RKO (cell line): ENCODE measurements around the gene SUSD3.

ENCODE experiments used
- DNase-seq: peaks from one replicate; pipeline ENCODE4 v3.0.0-alpha.2; 2016; ENCODE audit warnings: low spot score

Gene SUSD3

DNA sequence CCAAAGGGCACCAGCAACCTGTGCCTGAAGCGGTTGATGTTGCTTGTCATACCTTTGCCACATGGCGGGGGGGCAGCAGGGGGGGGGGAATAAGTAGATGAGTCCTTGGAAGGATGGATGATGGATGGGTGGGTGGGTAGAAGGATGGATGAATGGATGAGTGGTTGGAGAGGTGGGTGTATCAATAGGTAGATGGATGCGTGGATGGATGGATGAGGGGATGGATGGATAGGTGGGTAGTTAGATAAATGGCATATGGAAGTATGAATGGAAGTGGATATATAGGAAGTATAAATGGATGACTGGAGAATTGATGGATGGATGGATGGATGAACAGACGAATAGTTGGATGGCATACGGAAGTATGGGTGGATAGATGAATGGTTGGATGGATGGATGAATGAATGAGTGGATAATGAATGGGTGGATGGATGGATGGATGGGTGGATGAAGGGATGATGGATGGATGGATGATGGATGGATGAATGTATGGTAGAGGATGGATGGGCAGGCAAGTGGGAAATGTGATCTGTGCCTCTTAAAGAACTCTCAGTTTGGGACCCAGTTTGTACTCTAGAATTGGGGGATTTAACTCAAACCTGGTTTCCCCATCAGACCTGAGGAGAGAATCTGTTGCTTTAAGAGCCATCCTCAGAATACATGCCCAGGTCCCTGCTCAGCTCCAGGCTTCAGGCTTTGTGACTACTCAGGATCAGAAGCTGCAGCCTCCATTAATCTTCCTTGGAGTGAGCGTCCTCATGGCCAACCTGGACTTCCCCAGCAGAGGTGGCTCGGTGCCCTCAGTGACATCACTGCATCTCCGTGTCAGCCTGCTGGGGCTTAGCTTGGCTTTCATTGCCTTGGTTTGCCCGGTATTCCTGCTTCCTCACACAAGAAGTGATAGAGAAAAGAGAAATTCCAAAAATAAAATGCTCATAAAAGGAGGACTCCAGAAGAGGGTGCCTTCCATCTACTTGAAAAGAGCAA, 27.6 kb upstream of the SUSD3 start:
- no peak for DNase-seq

DNA sequence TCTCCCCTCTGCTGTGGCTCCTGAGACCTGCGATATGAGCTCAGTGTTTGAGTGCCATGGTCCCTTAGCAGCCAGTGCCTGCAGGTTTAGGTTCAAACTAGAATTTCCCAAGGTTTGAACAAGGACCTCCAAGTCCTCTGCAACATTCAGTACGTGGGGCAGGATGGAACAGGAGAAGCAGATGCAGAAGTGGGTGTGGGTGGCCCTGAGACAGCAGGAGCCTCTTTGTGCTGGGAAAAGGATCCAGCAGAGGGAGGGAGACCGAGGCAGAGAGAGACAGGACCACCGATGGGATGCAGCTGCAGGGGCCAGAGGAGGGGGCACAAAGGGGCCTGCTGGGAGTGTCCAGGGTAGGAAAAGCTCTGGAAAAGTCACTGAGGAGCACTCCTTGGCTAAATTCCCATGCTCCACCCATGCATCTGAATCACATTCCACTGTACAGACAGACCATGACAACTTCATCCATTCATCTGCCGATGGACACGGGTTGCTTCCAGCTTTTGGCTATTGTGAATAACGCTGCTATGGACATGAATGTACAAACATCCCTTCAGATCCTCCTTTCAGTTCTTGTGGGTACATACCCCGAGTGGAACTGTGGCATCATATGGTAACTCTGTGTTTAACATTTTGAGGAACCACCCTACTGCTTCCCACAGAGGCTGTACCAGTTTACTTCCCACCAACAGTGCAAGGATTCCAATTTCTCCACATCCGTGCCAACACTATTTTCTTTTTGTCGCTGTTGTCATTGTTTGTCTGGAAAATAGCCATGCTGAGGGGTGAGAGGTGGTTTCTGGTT, 26.7 kb upstream of the SUSD3 start:
- DNase-seq: no peak

DNA sequence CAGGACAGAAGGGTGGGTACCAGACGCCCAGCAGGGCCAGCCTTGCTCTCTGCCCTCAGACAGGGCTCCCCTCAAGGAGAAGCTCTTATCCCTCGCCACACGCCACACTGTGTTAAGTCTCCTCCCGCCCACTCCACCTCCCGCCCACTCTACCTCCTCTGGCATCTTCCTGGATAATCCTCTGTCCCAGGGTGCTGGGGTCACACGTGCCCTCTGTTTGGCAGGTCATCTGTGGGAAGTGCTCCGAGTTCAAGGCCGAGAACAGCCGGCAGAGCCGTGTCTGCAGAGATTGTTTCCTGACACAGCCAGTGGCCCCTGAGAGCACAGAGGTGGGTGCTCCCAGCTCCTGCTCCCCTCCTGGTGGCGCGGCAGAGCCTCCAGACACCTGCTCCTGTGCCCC, 26.0 kb upstream of the SUSD3 start:
- no peak for DNase-seq

DNA sequence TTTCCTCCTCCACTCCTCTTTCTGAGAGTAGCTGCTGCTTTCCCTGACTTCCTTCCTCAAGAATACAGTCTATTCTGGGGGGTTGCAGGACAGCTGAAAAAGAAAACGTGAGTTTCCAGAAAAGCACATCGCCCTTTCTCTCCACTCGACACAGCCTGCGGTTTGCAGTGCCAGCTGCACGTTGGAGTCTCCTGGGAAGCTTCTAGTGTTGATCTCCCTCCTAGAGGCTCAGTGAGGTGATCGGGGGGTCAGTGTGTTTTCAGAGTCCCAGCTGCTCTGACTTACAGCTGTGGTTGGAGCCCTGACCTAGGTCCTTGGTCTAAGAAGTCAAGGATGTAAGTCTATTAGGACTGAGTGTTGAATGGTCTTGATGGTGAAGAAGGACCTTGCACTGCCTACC, 25.0 kb upstream of the SUSD3 start:
- DNase-seq: no peak

DNA sequence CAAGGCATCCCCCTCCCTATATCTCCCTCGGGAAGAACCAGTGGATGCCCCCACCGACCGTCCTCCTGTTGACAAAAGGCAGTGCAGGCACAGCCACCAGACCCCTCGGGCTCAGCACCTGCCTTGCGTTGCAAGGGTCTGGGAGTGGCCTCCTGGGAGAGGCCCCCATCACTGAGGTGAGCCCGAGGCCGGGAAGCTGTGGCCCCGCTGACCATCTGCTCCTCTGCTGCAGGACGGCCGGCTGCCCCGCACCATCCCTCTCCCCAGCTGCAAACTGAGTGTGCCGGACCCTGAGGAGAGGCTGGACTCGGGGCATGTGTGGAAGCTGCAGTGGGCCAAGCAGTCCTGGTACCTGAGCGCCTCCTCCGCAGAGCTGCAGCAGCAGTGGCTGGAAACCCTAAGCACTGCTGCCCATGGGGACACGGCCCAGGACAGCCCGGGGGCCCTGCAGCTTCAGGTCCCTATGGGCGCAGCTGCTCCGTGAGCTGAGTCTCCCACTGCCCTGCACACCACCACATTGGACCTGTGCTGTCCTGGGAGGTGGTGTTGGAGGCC, 23.3 kb upstream of the SUSD3 start:
- DNase-seq: no peak

DNA sequence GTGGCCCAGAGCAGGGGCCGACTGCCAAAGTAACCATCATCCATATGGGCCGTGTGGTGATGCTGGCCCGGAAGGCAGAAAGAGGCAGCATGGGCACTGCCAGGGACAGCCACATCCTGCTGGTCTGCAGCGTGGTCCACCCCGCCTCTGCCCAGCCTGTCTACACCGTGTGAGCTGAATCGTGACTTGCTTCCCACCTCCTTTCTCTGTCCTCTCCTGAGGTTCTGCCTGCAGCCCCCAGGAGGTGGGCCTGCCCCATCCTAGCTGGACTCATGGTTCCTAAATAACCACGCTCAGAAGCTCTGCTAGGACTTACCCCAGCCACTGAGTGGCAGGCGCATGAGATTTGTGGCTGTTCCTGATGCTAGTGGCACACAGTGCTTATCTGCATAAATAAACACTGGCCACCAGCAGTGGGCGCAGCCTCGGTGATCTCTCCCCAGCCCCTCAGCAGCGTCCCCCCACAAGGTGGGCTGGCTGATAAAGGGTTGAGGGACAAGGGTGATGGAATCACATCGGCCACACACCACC, 22.6 kb upstream of the SUSD3 start:
- peak; percentile 13 for DNase-seq

DNA sequence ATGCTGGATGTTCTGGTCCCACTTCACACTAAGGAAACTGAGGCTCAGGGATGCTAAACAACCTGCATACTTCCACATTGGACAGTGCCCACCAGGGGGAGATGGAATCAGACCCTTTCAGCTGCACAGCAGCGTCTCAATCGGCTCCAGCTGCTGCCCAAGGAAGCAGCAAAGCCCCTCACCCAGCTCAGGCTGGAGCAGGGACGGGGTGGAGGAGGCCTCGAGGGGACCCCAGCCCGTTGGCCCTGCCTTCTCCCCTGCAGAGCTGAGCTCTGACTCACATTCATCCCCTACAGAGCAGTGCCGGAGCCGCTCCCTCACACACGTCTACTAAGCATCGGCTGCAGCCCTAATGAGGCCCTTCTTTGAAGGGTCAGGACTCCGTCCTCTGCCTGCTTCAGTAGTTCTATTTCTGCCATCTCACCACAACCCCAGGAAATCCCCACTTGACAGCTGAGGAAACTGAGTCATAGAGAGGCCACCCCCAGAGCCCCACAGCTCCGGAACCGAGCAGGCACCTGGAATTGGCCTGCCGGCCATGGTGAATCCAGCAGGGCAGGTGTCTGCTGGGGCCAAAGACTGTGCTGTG, 21.5 kb upstream of the SUSD3 start:
- DNase-seq: no peak

DNA sequence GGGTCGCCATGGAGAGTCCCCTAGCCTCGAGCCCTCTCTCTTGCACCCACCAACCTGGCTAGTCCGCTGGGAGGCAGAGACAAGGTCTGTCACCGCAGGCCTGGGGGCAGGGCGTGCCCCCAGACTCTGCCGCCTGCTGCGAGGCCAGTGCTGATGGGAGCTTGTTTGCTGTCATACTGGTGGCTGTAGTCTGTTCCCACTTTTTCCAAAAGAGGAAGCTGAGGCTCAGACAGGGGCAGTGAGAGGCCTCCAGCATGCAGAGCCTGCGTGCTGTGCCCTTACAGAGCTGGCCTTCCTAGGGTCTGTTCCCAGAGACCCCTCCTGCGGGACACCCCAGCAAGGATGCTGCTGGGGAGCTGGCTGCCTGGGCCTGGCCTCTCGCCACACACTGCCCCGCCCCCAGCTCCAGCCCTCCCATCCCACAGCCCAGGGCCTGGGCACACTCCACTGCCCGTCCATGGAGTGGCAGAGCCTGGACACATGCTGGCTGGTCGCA, 21.0 kb upstream of the SUSD3 start:
- no peak for DNase-seq

DNA sequence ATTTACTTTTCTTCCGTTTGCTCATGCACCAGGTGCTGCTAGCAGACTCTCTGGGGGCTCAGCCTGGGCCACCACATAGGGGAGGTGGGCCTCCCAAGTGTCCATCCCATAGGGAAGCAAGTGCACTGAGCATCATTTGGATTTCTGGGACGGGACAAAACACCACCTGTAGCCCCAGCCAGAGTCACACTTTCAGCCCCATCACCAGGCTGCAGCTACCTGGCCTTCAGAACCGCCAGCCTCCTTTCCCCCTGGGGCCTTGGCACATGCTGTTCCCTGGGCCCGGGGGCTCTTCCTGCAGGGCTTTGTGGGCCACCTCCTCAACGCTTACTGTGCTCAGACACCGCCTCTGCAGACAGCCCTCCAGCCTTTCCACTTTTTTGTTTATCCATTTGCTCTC, 19.6 kb upstream of the SUSD3 start:
- DNase-seq: no peak

DNA sequence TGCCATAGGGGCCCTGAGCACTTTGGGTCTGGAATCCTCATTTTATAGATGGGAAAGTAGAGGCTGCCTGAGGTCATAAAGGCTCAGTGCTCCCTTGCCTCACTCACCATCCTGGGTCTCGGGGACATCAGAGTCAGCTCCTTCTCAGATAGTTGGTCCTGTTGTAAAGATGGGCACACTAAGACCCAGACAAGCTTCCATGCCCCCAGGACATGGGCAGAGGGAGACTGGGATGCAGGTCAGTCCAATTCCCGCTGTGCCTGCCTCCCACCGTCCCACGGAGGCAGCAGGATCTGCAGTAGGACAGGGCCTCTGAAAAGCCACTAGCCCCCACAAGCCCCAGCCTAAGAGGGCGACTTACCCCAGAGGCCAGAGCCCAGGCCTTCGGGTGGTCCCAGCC, 19.0 kb upstream of the SUSD3 start:
- no peak for DNase-seq

DNA sequence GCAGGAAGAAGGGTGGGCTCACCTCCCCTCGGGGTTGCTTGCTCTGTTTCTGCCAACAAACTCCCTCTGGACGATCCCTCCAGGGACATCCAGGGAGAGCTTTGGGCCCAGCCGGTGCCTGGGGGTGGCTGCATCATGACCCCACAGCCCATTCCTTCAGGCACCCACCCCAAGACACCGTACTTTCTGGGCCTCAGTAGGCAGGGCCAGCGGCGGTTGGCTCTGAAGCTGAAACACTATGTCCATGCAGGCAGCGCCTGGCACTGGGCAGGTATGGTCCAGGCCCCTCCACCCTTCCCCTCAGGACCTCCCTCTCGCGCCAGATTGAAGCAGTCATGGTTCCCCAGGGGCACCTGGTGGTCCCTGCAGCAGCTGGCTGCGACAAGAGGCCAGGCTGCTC, 18.5 kb upstream of the SUSD3 start:
- no peak for DNase-seq

DNA sequence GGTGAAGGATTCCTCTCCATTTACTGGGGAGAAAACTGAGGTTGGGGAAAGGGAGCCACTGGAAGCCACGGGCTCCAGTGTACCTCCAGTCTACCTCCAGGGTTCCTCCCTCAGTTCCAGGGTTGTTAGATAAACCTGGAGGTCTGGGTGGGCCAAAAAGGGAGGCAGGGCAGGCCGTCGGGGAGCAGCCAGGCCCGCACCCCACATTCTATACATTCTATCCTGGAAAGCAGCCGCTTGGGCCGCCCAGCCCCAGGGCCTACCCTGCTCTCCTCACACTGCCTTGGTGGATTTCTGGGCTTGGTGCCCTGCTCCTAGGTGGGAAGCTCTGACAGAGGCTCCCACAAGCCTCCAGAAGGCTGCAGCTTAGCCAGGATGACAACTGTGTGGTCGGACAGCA, 18.1 kb upstream of the SUSD3 start:
- DNase-seq: no peak

DNA sequence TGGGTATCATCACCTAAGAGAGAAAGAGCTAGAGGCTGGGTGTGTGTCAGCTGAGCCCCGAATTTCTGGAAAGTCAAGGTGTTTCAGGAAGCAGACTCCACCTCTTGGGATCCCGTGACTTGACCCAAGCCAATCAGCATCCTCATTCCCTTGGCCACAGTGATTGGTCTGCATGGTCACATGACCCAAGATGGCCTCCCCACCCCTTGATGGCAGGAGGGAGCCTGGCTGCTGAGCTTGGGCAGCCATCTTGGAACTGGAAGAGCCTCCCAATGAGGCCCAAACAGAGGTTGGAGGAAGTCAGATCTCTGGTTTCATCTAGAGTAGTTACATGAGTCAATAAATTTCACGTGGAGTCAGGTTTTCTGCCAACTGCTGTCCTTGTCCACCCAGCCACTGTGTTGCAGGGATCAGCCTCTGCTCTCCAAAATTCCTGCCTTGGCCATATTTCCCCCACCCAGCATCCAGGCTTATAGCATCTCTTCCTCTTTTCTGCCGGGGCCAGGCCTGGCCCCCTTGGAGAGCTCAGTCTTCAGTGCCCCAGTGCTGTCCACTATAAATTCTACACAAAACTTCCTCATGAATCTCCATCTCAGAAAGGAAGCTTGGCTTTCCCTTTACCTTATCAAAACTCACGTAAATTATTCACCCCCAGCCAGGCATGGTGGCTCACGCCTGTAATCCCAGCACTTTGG, 17.2 kb upstream of the SUSD3 start:
- no peak for DNase-seq

DNA sequence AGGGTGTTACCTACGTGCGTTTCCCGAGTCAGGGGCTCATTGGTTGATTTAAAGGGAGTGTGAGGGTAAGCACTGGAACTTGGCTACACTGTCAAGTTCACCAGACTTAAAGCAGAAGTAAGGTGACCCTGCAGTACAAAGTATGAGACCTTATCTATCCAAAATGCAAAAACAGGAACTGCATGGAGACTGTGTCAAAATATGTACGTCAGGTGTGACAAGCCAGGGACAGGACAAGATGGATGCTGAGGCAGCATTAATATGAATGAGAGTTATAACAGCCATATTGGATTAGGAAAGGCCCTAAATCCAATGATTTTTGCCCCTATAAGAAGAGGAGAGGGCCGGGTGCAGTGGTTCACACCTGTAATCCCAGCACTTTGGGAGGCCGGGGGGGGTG, 15.4 kb upstream of the SUSD3 start:
- no peak for DNase-seq

DNA sequence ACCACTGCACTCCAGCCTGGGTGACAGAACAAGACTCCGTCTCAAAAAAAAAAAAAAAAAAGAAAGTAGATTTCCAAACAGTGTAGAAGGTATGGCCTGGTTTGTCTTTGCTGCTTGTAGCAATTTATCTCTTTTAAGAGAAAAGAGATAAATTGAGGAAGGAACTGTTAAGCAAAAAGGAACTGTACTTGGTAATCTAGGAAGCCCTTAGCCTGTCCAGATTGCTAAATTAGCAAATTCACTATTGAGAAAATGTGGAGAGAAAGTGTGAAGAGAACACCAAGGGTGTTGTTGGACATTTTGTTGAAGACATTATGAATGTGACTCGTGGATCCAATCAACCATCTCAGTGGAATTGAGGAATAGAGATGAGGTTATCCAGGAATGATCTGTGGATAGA, 13.0 kb upstream of the SUSD3 start:
- no peak for DNase-seq

DNA sequence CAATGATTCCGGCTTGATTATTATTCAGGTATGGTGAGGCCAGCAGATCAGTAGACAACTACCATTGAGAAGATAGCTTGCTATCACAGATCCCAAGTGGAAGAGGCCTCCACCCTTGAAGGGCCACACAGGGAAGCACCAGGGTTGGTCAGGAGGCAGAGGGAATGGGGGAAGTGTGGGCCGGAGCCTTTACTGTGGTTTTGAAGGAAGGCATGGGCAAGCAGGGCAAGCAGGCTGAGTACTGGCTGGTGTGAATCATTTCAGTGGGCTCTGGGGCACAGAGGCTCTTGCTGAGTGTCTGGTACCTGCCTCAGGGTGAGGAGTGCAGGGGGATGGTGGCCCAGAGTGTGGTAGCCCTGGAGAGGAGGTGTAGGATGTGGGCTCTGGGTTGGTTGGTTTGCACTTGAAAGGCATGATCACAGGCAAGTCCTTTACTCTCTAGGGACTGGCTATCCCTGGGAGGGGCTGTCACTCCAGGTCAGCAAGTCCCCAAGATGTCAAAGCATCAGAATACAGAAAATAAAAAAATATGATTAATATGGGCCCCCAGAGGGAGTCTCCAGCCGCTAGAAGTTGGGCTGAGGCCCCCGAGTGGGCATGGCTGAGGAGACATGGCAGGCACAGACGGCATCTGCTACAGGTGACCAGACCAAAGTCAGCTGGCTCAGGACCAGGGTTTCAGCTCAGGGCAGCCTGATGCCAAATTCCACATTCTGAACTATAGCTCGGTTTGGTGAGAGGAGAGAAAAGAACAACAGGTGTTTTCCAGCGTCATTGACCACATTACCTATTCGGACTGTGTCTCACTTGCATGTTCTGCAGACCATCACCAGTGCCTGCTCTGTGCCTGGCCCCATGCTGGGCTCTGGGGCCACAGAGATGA, 9.7 kb upstream of the SUSD3 start:
- no peak for DNase-seq

DNA sequence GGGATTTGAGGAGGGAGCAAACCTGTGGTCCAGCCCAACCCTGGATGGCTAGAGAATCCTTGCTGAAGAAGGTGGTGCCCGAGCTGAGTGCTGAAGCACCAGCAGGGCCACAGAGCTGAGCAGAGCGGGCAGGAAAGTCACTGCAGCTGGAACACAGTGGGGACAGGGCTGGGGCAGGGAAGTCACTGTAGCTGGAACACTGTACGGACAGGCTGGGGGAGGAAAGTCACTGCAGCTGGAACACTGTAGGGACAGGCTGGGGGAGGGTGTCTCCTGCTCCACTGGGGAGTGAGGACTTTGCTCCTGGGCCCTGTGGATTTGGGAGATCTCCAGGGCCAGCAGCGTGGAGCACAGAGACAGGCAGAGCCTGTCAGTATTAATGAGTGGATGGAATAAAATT, 9.0 kb upstream of the SUSD3 start:
- DNase-seq: no peak

DNA sequence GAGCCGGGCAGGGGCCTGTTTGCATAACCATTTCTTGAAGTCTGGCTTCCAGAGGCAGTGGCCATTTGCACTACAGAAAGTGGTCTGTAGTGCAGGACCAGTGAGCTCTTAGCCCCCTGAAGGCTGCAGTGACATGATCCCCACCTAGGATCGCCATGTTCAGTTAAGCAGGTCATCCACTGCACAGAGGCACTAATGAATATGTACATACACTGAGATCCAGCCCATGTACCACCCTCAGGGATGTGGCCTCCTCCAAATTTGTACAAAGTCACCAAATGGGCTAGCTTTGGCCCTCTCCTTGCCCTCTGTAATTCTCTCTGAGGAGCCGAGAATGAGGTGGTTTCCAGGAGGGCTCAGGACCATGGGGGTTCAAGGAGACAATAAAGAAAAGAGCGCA, 8.3 kb upstream of the SUSD3 start:
- DNase-seq: no peak

DNA sequence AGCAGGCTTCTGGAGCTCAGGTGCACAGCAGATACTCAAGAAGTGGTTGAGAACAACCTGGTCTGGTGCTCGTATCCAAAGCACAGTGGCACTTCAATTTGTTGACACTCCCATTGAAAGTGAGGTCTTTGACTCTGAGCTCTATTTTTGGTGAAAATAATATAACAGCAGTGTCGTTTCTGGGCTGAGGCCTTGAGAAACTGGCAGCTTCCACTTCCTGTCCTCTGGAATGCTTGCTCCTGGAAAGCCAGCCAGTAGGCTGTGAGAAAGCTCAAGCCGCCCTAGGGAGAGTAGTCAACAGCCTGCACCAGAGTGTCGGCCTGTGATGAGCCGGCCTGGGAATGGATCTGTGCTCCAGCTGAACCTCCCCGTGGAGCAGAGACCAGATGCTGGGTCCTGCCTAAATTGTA, 6.8 kb upstream of the SUSD3 start:
- DNase-seq: no peak

DNA sequence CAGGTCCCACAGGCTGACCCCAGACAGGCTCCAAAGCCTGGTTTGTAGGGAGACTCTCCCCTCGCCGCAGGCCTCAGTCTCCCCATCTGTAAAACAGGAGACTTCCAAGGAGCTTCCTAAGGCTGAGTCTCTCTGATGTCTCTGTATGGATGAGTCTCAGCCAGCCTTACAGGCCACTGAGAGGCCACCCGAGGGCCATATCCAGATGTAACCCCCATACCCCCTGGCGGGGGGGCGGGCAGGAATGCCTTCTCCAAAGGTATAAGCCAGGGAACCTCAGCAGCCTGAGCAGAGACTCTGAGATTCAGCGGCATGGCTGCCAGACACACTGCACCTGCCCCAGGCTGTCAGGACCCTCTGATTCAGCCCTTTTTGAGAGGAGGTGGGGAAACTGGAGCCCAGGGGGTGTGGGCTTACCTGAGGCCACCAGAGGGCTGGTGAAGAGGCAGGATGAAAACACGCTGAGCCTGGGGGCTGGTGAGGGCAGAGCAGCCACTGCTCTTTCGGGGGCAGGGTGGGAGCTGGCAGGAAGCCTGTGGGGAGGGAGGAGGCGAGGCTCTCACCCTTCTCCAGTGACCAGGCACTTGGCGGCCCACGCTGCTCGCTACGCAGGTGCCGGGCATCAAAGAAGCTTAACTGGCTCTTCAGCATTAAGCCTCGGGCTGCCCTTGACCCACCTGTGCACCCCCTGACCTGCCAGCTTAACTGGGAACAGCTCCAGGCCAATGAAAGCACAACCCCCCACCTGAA, 5.5 kb upstream of the SUSD3 start:
- DNase-seq: no peak
